HL-60/S4 treated with phorbol 12-myristate 13-acetate at 8.2 ng/mL for 4 days and 3 days (cell line): Measurements from ENCODE around the gene KIRREL3.

Experiments used
- in situ Hi-C: fragments of 300-500 bp; cut with MboI; formaldehyde crosslinking; loops from 2 replicates; pipeline ENCODE4 v1.15.0; 2022; ENCODE audit warnings: low sequenced_read_pairs

Gene KIRREL3

DNA sequence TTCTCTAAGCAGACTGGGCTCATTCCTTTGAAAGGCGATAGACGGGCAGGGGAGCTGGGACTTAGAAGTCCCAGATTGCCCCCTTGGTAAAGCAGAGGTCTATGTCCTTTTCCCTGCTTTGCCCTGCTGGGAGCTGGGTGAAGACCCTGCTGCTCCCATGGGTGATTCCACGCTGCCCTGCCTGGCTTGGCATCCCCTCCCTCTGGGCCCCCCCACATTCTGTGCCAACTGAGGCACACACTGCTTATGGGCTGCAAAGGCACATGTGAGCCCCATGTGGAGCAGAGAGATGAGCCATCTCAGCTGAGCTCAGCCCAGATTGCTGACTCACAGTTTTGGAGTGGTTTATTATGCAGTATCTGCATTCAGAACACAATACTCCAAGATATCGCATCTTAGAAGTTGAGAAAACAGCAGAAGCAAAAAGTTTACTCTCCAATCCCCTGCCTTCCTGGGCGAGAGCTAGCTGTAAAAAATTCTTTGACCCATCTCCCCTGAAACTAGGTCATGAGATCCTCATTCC lies 517.9 kb downstream of the KIRREL3 start:
- in situ Hi-C loops = no loop called here

DNA sequence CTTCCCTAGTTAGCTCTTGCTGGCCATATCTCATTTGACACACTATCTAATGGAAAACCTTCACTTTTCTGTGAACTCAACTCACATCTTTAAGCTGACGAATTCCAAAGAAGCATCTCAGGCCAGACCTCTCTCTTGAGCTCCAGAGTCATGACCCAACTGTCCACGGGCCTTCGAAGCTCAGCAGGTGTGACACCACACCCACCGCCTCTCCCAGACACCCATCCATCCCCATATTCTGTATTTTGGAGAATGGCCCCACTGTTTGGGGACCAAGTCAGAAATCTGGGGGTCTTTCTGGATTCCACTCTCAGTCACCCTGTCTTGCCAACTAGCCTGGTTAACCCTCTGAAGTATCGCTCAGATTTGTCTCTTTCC lies 519.3 kb downstream of the KIRREL3 start:
- in situ Hi-C loops = no loop called here

DNA sequence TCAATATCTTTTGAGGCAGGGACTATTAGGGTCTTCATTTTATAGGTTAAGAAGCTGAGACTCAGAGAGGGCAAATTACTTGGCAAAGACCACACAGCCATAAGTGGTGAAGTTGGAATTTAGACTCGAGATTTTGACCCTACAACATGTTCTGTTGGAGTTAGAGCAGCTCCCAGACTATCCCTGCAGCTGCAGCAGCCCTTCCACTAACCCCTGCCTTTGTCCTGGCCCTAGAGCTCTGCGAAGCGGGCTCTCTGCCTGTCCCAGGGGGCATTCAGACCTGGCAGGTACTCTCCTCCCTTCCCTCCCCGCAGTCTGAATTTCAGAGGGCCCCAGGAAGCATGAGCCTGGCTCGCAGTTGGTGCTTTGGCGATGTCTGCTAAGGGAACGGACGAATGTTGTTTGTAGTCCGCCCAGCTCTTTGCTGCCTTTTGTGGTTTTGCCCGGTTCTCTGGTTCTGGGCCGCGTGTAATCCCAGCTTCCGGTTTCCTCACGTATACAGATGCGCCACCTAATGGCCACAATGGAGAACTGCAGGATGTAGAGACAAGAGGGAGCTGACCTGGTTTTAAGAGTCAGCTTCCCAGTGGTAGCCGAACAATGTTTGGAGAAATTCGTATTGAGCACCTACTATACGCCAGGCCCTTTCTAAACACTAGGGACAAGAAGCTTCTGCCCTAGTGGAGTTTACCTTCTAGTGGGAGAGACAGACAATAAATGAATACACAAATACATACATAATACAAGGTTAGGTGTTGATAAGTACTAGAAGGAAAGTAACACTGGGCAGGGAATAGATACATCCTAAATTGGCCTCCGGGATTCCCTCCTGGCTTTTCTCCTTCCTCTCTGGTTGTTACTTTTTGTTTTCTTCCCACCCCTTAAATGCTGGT lies 519.9 kb downstream of the KIRREL3 start:
- in situ Hi-C loops = no loop called here

DNA sequence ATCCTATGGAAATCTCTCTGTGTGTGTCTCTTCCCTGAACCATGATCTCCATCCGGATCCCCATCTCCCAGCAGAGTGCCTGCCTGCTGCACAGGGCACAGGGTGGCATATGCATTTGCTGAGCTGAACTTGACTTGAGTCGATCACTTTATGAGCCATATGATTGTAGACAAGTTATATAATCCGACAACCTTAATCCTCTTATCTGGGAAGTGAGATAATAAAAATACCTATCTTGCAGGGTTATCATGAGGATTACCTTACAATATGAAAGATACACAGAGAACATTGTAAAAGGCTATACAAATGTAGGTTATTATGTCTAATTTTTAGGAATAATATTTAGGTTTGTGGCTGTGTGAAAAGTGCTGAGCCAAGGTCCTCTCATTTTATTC lies 520.6 kb downstream of the KIRREL3 start:
- in situ Hi-C loops = no loop called here

DNA sequence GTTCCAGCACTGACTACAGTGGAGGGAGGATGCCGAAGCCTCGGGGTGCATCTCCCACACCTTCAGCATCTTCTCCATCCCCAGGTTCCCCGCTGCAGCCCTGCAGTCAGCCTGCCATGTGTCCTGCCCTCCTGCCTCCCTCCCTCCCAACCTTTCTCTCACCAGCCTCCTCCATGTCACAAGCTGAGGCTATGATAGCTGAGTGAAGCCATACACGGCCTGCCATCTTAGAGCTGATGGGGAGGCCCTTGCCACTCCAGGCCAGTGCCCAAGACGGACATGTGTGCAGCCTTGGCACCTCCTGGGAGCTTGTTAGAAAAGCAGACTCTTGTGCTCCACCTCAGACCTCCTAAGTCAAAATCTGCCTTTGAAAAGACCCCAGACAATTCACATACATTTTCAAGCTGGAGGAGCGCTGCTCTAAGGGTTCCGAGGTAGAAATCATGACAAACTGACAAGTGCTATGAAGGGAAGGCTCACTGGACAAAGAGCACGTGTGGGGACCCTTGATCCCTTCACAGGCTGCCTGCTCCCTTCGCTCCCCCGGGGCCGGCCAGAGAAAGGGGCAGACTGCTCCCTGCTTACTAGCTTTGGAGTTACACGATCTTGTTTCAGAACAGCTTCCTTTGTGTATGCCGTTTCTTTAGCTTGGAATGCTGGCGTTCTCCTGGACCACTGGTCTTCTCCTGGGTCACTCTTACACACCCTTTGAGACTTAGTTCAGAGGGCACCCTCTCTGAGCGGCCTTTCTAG lies 521.2 kb downstream of the KIRREL3 start:
- in situ Hi-C loops = no loop called here

DNA sequence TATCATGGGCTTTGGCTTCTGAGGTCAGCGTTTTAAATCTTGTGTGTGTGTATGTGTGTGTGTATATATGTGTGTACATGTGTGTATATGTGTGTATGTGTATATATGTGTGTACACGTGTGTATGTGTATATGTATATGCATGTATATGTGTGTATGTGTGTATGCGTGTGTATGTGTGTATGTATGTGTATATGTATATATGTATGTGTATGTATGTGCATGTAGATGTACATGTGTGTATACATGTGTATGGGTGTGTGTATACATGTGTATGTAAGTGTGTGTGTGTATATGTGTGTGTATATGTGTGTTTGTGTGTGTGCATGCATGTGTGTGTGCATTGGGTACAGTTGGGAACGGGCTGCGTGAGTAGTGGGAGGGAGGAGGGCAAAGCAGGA lies 522.1 kb downstream of the KIRREL3 start:
- in situ Hi-C loops = no loop called here

DNA sequence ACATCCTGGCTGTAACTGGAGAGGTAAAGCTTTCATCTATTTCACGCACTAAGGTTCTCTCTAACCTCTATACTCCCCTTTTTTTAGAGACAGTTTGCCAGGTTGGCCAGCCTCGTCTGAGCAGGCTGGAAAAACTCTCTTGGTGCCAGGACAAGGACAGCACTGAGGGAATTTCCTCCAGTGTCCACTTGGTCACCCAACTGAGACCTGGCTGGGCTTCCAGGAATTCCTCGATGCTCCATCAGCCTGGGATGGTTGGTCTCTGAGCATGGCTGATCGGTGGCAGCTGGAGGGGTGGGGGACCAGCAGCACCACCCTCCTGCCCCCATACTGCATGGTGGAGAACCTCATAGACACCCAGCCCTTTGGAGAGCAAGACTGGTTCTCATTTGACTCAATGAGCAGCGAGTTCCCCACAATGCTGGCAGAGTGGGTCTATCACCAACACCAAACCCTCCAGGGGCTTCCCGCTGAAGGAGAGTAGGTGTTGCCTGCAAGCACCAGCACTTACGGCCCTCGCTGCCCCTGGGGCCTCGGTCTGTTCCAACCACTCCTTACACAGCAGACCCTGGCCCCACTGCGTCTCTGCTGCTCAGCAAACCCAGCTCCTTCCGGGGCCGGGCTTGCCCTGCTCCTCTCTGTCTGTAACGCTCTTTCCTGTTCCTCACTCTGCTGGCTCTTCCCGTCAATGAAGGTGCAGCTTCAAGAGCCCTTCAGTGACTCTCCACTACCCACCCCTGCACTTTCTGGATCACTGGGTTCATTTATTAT lies 522.9 kb downstream of the KIRREL3 start:
- in situ Hi-C loops = no loop called here

DNA sequence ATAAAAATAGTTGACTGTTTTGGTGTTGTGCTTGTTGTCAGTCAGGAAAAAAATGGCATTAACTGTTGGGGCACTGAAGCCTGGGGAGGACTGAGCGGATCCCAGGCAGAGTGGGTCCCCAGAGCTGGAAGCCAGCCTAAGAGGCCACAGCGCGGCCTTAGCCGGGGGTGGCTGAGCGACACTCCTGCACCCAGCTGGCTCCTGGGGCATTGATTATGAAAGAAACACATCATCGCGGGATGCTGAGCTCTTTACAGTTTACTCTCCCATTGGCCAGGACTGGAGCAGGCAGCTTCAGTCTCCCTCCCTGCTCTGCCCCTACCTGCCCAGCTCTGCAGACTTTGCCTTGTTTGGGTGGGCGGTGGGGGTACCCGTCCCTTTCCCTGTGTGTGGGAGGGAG lies 523.6 kb downstream of the KIRREL3 start:
- in situ Hi-C loops = no loop called here

DNA sequence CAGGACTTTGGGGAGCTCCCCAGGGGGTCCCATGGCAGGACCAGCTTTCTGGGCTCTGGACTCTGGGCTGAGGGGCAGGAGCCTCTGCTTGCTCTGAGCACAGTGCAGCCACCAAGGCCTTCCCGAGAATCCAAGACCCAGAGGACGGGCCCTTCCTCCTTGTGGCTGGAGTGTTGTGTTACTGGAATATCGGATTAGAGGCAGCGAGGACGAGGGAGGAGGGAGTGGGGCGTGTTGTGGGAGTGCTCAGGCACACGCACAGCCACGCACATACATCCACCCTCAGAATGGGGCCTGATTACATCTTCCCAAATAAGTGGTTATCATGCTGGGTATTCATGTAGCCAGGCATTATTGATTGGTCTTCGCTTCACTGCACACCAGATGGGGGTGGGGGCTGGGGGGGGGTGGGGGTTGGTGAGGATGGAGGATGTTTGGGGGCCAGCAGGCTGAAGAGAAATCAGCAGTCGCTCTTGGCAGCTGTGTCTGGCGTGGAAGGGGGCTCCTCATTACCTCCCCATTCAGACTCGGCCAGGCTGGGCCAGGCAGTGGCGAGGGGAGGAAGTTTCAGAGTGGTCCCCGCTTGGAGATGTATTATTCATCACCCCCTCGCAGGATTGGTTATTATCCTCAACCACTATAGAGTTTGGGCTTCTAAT lies 524.2 kb downstream of the KIRREL3 start:
- in situ Hi-C loops = no loop called here

DNA sequence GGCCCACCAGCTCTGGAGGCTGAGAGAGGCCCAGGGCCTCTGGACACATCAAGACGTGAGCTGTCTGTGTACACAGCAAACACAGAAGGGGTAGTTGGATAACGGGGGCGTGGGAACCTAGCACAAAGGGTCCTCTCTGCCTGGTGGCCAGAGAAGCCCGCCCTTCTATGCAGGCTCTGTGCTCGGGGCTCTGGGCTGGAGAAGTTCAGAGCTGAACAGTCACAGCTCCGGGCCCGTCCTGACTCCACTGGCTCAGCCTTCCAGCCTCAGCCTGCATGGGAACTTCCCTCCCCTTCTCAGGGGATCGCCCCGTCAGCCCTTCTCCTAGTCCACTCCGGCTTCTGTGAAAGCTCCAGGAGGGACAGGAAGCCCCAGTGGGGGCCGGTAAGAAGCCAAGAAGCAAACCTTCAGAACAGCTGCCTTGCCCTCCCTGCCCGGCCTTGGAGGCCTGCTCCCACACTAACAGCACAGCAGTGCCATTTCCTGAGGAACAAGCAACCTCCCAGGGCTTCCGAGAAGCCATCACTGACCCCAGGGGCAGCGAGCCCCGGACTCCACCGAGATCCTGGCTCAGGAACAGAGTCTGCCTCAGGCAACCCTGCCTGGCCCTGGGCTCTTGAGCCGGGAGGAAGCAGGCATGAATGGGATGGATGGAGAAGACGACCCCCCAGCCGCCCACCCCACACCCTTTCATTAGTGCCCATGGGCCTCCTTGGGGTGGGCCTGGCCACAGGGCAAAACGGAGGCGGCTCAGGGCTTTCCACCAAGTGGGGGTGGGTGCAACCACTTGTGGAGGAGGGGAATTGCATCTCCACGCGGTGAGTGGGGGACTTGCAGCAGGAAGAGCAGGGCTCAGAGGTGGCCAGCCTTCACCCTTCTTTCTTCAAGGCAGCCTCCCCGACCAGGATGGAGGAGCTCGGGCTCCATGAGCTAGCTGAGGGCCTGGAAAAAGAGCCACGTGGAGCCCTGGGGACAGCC lies 525.3 kb downstream of the KIRREL3 start:
- in situ Hi-C loops = no loop called here

DNA sequence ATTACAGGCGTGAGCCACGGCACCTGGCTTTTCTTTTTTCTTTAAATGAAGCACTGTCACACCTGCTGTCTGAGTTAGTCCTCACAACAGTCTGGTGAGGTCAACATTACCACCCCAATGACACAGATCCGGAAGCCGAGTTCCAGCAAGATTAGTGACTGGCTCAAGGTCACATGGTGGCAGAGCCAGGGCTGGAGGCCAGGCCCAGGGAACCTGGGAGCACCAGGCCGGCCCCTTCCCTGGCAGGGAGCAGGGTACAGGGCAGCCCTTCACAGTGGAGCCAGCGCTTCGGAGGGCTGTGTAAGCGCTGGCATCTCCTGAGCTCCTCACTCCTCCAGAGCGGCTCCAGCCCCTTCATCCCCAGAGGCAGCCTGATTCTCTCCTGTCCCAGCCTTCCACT lies 526.4 kb downstream of the KIRREL3 start:
- in situ Hi-C loops = no loop called here

DNA sequence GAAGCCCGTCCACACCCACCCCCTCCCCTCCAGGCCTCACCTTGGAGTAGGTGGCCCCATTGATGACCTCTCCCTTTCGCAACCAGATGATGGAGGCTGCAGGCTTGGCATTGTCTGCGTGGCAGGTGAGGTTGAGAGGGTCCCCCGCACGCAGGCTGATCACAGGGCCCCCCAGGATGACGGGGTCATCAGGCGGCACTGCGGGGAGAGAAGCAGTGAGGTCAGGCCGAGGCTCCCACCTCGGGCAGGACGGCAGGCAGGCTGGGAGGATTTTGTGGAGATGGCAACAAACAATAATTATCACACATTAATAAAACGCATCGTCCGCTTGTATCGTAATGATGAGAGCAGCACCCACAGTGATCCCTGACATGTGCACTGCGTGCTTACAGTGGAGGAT lies 527.3 kb downstream of the KIRREL3 start:
- in situ Hi-C loops = no loop called here

DNA sequence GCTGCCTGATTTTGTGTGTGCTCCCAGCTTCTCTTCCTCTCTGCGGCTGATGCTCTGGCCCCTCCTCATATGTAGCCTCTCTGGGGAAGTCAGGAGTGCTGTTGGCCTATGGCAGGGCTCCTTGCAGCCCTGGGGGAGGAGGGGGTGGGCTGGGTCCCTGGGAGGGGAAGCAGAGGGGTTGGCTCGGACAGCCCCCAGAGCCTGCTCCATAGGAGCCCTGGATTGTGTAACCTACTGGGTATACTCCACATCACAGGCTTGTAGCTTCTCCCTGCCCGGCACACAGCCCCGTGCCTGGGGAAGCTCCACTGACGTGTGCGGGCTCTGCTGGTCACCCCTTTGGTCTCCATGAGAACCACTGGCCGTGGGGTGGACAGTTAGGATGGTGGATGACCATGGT lies 531.3 kb downstream of the KIRREL3 start:
- in situ Hi-C loops = no loop called here

DNA sequence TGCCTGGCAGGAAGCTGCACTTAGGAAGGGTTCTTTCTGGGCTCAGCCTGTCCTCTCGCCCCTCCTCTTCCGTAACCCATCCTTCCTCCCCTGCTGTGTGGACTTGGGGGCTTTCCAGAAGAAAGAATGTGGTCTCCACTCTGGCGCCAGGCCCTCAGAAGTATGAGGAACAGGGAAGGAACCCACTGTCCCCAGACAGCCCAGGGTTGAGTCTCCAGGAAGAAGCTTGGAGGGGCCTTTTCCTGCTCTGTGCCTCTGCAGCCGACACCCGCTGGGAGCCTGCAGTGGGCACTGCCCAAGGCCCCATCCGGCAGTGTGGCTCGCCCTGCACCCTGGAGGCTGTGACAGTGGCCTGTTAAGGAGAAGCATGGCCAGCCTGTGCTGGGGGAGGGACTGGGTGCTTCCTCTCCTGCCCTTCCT lies 532.5 kb downstream of the KIRREL3 start:
- in situ Hi-C loops = no loop called here

DNA sequence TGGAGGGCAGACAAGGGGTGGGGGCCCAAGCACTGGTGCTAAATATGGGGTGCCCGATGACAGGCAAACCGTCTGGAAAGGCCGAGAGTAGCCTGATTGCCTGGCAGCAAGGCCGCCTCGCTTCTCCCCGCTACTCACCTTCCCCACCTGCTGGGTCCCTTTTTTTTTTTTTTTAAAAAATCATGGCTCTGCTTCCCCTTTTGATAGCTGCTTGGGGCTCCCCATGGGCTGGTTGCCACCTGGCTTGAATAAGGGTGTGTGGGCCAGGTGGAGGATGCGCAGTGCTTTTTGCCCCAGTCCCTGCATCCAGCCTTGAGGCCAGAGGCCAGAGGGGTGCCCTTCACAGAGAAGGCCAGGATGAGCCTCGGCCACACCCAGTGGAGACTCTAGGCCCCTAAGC lies 533.1 kb downstream of the KIRREL3 start:
- in situ Hi-C loops = no loop called here

DNA sequence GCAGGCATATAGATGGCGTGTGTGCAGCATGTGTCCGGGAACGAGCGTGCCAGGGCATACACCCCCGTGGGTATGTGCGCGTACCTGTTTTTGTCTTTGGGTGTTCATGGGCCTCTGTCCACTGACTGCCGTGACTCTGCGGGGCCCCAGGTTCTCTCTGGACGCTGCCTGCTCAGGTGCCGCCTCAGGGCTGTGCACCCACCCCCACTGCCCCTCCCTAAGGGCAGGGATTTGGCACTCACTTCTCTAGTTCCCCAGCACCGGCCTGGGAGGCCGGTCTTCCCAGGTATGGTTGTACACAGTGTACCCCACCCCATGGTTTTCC lies 533.6 kb downstream of the KIRREL3 start:
- in situ Hi-C loops = no loop called here

DNA sequence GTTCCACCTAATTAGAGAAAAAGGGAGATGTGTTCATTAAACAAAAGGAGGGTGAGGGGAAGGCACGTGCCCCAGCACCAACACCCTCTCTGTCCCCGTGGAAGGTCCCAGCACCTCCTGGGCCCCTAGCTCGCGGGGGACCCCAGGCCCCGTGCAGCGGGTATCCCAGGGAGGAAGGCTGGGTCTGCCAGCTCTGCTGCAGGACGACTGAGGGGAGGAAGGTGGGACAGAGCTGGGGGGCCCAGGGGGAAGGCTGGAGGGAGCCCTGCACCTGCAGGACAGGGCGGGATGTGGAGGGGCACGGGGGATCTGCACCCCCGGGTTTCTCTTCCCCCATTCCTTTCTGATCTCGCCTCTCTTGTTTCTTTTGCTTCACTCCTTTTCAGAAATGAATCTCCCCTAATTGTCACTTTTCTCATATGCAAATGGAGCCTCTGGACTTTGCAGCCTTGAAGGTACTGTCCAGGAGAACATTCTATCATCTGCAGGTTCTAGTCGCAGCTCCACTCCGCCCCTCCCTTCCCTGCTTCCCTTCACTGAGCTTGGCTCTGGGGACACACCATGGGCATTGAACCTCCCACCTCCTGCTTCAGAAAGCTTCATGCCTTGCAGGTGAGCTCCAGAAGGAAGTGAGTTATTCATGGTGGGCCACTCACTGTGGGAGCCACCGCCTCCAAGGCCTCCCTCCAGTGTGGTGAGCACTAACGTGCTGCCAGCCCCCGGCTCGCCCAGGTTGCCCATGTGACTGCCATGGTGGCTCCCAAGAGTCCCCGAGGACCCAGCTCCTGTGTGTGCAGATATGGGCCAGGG lies 534.1 kb downstream of the KIRREL3 start:
- in situ Hi-C loops = no loop called here

DNA sequence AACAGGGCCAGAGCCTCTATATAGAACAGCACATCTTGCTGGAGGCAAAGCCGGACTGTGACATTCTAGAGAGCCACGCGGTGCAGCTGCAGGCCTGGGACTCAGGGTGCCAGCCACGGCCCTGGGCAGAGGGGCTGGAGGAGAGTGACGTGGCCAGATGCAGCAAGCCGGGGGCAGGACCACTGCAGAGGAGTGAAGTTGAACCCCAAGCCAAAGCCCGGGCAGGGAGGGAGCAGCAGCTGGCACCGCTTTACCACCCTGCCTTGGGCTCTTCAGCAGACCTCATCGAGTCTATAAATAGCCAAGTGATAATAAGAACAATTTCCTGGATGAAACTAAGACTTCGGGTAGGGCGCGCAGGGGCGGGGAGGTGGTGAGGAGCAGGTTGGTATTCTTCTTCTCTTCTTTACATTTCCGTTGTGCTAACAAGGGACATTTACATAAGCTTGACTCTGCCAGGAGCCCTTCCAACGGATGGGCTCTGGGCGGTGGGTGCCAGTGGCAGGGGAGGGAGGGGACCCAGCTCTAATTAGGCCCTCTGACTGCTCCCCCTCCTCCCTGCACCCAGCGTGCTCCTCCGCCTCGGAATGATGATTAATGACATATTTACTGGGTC lies 534.9 kb downstream of the KIRREL3 start:
- in situ Hi-C loops = no loop called here

DNA sequence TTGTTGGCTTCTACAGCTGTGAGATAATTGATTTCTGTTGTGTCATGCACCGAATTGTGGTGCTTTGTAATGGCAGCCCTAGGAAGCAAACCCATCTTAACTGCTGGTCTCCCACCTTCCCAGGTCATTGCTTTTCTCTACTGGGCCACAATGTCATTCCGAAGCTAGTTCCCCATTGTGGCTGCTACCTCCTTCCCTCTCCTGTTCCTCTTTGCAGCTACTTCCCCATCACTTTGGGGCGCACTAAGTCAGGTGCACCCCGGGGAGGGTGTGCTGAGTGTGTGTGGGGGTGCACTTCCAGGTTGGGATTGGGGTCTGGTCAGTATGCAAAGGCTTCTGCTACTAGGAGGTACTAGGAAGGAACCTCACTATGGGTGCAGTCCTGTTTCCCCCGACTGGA lies 535.8 kb downstream of the KIRREL3 start:
- in situ Hi-C loops = no loop called here
